Measurements from ENCODE around the gene PPP1R13B.
"Not testable (repeated sequence)": the region's sequence is repeated elsewhere in the genome, so short reads cannot be mapped to it uniquely, and the experiment has no call there.

Gene PPP1R13B

GRCh38 chr14:103695296-103696069 lies 151.9 kb downstream of the PPP1R13B start:
- DNase-seq = no peak

- DNase-seq = no peak
These were observed 152.8 kb downstream of the PPP1R13B start for GRCh38 chr14:103694572-103695026.

- DNase-seq = no peak
These were observed 153.9 kb downstream of the PPP1R13B start for GRCh38 chr14:103693515-103693914.

- no peak for DNase-seq
These were observed 154.5 kb downstream of the PPP1R13B start for GRCh38 chr14:103692871-103693270.

- no peak for DNase-seq
These were observed 155.2 kb downstream of the PPP1R13B start for GRCh38 chr14:103692159-103692558.

- not testable (repeated sequence) for DNase-seq
These were observed 155.7 kb downstream of the PPP1R13B start for GRCh38 chr14:103691655-103692054.

GRCh38 chr14:103690332-103690731 lies 157.0 kb downstream of the PPP1R13B start:
- DNase-seq = no peak

- no peak for DNase-seq
These were observed 158.2 kb downstream of the PPP1R13B start for GRCh38 chr14:103688906-103689902.

GRCh38 chr14:103688441-103688840 lies 158.9 kb downstream of the PPP1R13B start:
- no peak for DNase-seq

GRCh38 chr14:103687712-103688111 lies 159.7 kb downstream of the PPP1R13B start:
- DNase-seq = no peak

- no peak for DNase-seq
These were observed 160.4 kb downstream of the PPP1R13B start for GRCh38 chr14:103686831-103687485.

- DNase-seq = no peak
These were observed 161.8 kb downstream of the PPP1R13B start for GRCh38 chr14:103685276-103686211.

- DNase-seq = no peak
These were observed 162.5 kb downstream of the PPP1R13B start for GRCh38 chr14:103684871-103685270.

GRCh38 chr14:103684471-103684870 lies 162.9 kb downstream of the PPP1R13B start:
- no peak for DNase-seq

Measured in NCI-H774 (cell line).